ENCODE measurements around the gene C16orf96.

C16orf96 gene

GRCh38 chr16:4525634-4526277, 30.4 kb upstream of the C16orf96 start:
- no peak for DNase-seq

- no peak for DNase-seq
Observed at GRCh38 chr16:4529085-4530060, 26.8 kb upstream of the C16orf96 start.

GRCh38 chr16:4531811-4532210, 24.3 kb upstream of the C16orf96 start:
- DNase-seq, result no peak

- DNase-seq, result no peak
Observed at GRCh38 chr16:4532238-4532637, 23.9 kb upstream of the C16orf96 start.

GRCh38 chr16:4533490-4533889, 22.6 kb upstream of the C16orf96 start:
- DNase-seq, result no peak

- no peak for DNase-seq
Observed at GRCh38 chr16:4534151-4534790, 21.9 kb upstream of the C16orf96 start.

- no peak for DNase-seq
Observed at GRCh38 chr16:4535627-4536108, 20.5 kb upstream of the C16orf96 start.

GRCh38 chr16:4536391-4537106, 19.6 kb upstream of the C16orf96 start:
- DNase-seq, result no peak

GRCh38 chr16:4537376-4538343, 18.5 kb upstream of the C16orf96 start:
- DNase-seq, result no peak

GRCh38 chr16:4538350-4539235, 17.5 kb upstream of the C16orf96 start, which contains the start of gene CDIP1:
CDIP1 (minus strand) TSS chr16:4538773; CDS start chr16:4514130, 24,643 bp downstream.
- DNase-seq, result peak; percentile 74

GRCh38 chr16:4539716-4540284, 16.3 kb upstream of the C16orf96 start:
- DNase-seq, result no peak

GRCh38 chr16:4544473-4544872, 11.7 kb upstream of the C16orf96 start:
- no peak for DNase-seq

- DNase-seq, result no peak
Observed at GRCh38 chr16:4548124-4548523, 8.0 kb upstream of the C16orf96 start.

GRCh38 chr16:4550591-4550990, 5.5 kb upstream of the C16orf96 start:
- no peak for DNase-seq

- DNase-seq, result no peak
Observed at GRCh38 chr16:4552541-4552940, 3.6 kb upstream of the C16orf96 start.

- no peak for DNase-seq
Observed at GRCh38 chr16:4556580-4556979, 440 bp downstream of the C16orf96 start.

- DNase-seq, result no peak
Observed at GRCh38 chr16:4557973-4558372, 1.8 kb downstream of the C16orf96 start.

- no peak for DNase-seq
Observed at GRCh38 chr16:4561596-4561995, 5.5 kb downstream of the C16orf96 start.

GRCh38 chr16:4564661-4565267, 8.6 kb downstream of the C16orf96 start:
- DNase-seq, result no peak

- DNase-seq, result no peak
Observed at GRCh38 chr16:4566144-4566543, 10.0 kb downstream of the C16orf96 start.

All from NCI-H1694 treated with DMSO at 0.1 percent for 48 hours (cell line).